Stimulated activated CD4-positive, alpha-beta T cell treated with anti-CD3 and anti-CD28 coated beads, TNF-alpha, amount 100 ng/mL, for 4 hours (primary cell): Measurements from ENCODE around the gene PRAME.
"Not testable (repeated sequence)": the region's sequence is repeated elsewhere in the genome, so short reads cannot be mapped to it uniquely, and the experiment has no call there.

Experiments
- DNase-seq, 3 experiments: peaks; one replicate each; pipeline ENCODE4 v3.0.0-alpha.2; 2020; ENCODE audit warnings: low read depth in 3 of 3

PRAME gene

GRCh38 chr22:22558972-22559603 is at the start of gene PRAME:
Gene PRAME, minus strand, starts transcription at chr22:22559265. Its CDS starts 2,433 bp downstream, at chr22:22556832.
- peak; percentile 17 to 45 (median 31) for DNase-seq

- DNase-seq = not testable (repeated sequence)
Measured at GRCh38 chr22:22608022-22608421, 49.0 kb upstream of the PRAME start.

- no peak for DNase-seq
Measured at GRCh38 chr22:22605074-22605404, 46.0 kb upstream of the PRAME start.

- DNase-seq = no peak
Measured at GRCh38 chr22:22604326-22605073, 45.4 kb upstream of the PRAME start.

GRCh38 chr22:22603470-22603947 is 44.4 kb upstream of the PRAME start:
- DNase-seq = no peak

- DNase-seq = no peak
Measured at GRCh38 chr22:22600531-22601261, 41.6 kb upstream of the PRAME start.

GRCh38 chr22:22599248-22599647 is 40.2 kb upstream of the PRAME start:
- DNase-seq = no peak

GRCh38 chr22:22598144-22598543 is 39.1 kb upstream of the PRAME start:
- no peak for DNase-seq

- no peak for DNase-seq
Measured at GRCh38 chr22:22595001-22595835, 36.2 kb upstream of the PRAME start.

GRCh38 chr22:22593964-22594656 is 35.0 kb upstream of the PRAME start:
- peak in 2 of 3 experiments; percentile 15 to 29 for DNase-seq

GRCh38 chr22:22593250-22593649 is 34.2 kb upstream of the PRAME start:
- DNase-seq = no peak

GRCh38 chr22:22591348-22592299 is 32.6 kb upstream of the PRAME start:
- no peak for DNase-seq

GRCh38 chr22:22590136-22590891 is 31.2 kb upstream of the PRAME start:
- DNase-seq = no peak

GRCh38 chr22:22588485-22589164 is 29.6 kb upstream of the PRAME start:
- no peak for DNase-seq

GRCh38 chr22:22587577-22588188 is 28.6 kb upstream of the PRAME start:
- no peak for DNase-seq

- no peak for DNase-seq
Measured at GRCh38 chr22:22584722-22585121, 25.7 kb upstream of the PRAME start.

- DNase-seq = no peak
Measured at GRCh38 chr22:22583030-22583429, 24.0 kb upstream of the PRAME start.

- not testable (repeated sequence) for DNase-seq
Measured at GRCh38 chr22:22581524-22581923, 22.5 kb upstream of the PRAME start.
